Endometrium (tissue), 2 donors: ENCODE data around the gene TOMM20.
"Not testable (repeated sequence)": the region's sequence is repeated elsewhere in the genome, so short reads cannot be mapped to it uniquely, and the experiment has no call there.

ENCODE experiments used
- FAIRE-seq: peaks from 2 replicates; lab custom pipeline; 2012; peaks lifted over from hg19 to GRCh38; lab: Jason Lieb, UNC
- donor health status: control.
- donor health status: control.

The TOMM20 gene

DNA sequence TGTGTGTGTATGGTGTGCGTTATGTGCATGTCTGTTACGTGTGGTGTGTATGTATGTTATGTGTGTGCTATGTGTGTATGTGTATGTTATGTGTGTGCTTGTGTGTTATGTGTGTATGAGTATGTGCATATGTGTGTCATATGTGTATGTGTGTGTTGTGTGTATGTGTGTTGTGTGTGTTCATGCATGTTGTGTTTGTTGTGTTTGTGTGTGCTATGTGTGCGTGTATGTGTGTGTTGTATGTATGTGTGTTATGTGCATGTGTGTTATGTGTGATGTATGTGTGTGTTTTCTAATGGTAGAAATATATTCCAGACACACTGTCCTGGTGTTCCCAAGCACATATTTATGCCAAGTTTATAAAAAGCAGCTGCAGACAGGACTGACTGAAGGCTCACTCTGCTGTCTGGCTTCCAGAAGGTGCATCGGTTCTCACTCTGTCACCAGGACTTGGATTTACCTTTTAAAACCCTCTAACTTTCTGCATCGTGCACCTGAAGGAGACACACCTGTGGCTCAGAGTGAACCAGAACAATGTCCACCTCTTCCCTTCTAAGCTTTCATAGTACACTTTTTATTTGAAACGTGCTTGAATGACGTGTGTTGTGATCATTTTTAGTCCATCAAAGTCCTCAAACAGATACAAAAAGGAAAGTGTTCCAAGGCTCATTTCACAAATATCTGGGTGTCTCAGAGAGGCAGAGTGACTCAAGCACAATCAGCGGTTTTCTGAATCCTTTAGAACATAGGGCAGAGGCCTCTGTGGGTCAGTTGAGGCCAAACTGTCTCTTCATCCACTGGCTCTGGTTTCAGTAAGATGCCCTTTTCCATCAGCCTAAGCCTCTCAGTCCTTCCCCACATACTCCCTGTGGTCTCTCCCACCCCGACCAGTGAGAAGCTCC is 49.9 kb downstream of the TOMM20 start:
- no peak for FAIRE-seq

DNA sequence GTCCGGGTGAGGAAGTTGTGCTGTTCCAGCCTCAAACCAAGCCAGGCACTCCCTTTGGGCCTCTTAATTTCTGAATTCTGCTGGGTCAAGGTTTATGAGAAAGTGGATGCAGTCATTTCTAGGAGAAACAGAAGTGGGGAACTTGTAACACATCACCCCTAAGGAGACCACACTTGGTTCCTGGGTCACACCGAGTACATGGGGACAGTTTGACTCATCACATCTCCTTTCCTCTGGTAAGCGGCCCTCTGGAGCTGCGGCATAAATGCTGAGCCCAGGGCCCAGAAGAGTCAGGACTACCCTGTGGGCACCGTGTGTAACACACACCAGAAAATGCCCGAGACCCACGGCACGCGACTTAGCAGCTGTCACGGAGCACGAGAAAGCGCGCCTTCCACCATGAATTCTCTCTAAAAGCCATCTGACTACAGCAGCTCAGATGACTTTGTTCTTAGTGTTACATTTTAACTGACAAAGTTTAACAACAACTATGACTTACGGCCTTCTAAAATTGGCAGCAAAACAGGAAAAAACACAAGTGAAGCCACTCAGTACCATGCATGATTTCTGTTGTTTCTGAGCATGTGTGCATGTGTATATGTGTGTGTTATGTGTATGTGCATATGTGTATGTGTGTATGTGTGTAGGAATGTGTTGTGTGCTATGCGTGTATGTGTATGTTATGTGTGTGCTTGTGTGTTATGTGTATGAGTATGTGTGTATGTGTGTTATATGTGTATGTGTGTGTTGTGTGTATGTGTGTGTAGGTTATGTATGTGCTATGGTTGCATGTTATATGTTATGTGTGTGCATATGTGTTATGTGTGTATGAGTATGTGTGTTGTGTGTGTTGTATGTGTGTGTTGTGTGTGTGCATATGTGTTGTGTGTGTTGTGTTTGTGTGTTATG is 50.8 kb downstream of the TOMM20 start:
- no peak for FAIRE-seq

DNA sequence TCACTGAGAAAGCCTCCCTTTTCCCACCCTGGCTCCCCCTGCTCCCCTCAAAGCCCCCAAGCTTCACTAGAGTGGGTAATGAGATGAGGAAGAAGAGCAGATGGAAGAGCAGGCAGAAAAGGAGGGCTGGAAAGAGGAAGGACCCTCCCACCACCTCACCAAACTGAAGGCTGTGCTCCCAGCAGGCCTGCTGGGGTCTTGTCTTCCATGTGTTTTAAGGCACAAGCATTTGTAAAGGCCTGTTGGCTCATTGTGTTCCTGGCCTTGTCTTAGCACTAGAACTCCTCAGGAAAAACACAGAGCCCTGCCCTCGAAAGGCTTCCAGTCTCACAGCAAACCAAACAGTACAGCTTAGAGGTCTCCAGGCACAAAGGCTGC is 51.5 kb downstream of the TOMM20 start:
- FAIRE-seq = no peak

GRCh38 chr1:235076504-235077162 is 52.0 kb downstream of the TOMM20 start:
- FAIRE-seq = no peak

DNA sequence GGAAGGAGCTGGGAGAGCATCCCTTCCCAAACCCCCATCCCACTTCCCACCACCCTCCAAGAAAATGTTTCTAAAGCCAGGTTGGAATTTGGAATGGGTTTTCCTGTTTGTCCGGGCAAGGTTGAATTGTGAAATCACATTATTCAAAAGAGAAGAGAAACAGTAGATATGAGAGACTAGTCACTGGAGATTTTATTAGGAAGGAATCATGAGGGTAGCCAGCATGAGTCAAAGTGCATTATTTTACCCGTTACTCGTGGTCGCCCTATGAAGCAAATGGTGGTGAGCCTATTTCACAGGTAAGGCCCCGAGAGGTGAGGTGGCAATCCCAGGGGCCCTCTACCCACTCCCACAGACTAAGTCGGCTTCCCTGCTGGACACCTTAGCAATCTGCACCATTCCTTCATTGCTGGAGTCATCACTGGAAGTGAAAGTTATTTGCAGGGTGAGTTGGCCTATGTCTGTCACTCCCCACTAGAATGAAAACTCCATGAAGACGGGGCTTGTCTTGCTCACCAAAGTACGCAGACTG is 52.8 kb downstream of the TOMM20 start:
- FAIRE-seq = no peak

- no peak for FAIRE-seq
These were observed 53.4 kb downstream of the TOMM20 start for GRCh38 chr1:235075048-235075776.

DNA sequence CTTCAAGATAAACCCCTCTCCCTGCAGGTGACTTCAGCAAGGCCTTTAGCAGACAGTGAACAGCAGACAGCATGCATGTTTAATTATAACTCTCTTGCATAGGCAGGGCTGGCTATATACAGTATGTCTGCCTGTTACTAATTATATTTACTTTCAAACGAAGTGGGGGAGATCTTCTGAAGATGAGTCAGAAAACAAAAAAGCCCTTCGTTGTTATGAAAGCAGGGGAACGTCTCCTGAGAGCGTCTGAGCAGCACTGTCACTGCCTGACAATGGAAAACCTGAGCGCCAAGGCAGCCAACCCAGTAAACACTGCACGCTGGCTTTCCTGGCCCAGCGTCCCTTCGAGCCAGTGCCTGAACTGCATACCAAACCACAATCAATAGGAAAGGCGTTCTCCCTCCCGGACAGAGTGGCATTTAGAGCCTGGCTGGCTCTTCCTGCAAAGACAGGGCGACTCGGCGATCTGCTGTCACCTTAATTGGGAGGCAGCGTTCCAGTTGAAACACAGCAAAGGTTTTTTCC is 54.1 kb downstream of the TOMM20 start:
- no peak for FAIRE-seq

GRCh38 chr1:235073968-235074522 is 54.6 kb downstream of the TOMM20 start:
- FAIRE-seq = no peak

DNA sequence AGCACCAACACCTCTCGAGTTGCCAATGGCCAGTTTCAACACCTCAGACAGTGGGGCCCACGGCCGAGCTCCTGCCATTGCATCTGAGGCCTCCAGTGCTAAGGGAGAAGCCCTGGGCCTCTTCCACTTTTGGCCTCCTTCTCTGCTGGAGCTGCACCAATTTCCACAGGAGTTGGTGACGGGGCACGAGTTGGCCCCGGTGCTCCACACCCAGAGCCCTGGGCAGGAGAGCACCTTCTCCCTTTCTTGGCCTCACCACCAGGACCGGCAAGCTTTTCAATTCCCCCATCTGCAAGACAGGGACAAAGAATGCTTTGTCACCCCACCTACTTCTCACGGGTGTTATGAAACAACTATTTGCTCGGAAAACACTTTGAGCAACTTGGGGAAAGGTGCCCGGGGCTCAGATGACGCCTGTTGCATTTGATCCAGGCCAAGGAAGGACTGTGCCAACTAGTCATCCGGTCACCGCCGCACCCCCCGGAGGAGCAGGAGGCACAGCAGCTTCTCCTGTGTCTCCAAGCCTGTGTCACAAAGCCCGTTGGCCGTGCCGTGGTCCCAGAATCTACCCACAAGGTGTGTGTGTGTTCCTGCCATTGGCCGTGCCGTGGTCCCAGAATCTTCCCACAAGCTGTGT is 55.2 kb downstream of the TOMM20 start:
- no peak for FAIRE-seq

DNA sequence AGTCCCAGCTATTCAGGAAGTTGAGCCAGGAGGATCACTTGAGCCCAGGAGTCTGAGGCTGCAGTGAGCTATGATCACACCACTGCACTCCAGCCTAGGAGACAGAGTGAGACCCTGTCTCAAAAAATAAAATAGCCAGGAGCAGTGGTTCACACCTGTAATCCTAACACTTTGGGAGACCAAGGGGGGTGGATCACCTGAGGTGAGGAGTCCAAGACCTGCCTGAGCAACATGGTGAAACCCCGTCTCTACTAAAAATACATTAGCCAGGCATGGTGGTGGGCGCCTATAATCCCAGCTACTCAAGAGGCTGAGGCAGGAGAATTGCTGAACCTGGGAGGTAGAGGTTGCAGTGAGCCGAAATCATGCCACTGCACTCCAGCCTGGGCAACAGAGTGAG is 56.1 kb downstream of the TOMM20 start:
- FAIRE-seq = not testable (repeated sequence)

- FAIRE-seq = no peak
These were observed 56.5 kb downstream of the TOMM20 start for GRCh38 chr1:235072096-235072495.

- FAIRE-seq = no peak
These were observed 57.8 kb downstream of the TOMM20 start for GRCh38 chr1:235070819-235071218.

- no peak for FAIRE-seq
These were observed 58.8 kb downstream of the TOMM20 start for GRCh38 chr1:235069577-235070563.

- FAIRE-seq = no peak
These were observed 59.5 kb downstream of the TOMM20 start for GRCh38 chr1:235069176-235069575.

GRCh38 chr1:235068158-235069121 is 60.2 kb downstream of the TOMM20 start:
- no peak for FAIRE-seq

DNA sequence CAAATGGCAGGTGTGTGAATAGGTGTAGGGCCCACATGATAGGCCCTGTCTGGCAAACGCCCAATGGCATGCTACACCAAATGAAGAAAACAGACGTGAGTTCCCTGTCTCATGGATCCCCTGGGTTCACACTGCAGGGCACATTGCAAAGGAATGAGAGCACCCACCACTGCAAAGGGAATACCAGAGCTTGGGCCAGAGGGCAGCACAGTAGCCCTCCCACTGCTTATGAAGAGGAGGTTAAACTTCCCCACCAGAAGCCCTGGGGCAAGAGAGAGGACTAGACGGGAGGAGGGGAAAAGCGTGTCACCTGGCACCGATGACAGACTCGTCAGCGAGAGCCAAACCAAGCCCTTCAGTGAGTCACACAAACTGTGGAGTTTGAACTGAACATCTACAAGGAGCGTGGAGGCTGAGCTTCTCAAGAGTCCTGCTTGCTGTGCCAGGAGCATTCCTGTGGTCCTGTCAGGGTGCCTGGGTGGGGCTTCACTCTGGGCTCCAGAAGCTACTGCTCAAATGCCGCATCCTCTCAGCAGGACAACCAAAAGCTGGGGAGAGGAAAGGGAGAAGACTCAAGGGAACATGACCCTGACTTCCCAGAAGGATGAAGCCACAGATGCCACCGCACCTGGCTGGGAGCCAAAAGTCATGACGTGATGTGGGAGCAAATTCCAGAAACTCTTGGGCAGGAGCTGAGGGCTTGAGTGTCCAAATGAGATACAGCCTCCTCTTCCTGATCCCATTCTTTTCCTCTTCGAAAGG is 61.1 kb downstream of the TOMM20 start:
- no peak for FAIRE-seq

- FAIRE-seq = no peak
These were observed 65.4 kb downstream of the TOMM20 start for GRCh38 chr1:235063068-235063765.
